Measurements from ENCODE around the gene MAMLD1.

The MAMLD1 gene

GRCh38 chrX:150405576-150405975, 42.5 kb downstream of the MAMLD1 start:
- Histone ChIP-seq H3K9me3 (ENCODE audit: insufficient read depth, low read length) (no peaks in the 10 kb centered on the region), H3K9me2 (replicated peaks; ENCODE audit: insufficient read depth, low read length) (no peaks in the 10 kb centered on the region), H3K4me2 (ENCODE audit: low read depth, low read length, poor library complexity, severe bottlenecking) (no peak overlapping the region), H3K9ac (ENCODE audit: low read length) (no peak overlapping the region), H3F3A (ENCODE audit: insufficient read depth) (no peaks in the 10 kb centered on the region), H3K36me3 (ENCODE audit: low read length) (no peaks in the 10 kb centered on the region), H3K27me3 (ENCODE audit: low read length) (no peaks in the 10 kb centered on the region), H2AFZ (ENCODE audit: low read depth, low read length, severe bottlenecking) (no peak overlapping the region), H3K79me2 (ENCODE audit: insufficient read depth, low read length) (no peaks in the 10 kb centered on the region), H4K20me1 (ENCODE audit: low read depth, low read length) (no peaks in the 10 kb centered on the region), H3K27ac (ENCODE audit: low read depth, low read length) (no peak overlapping the region), H3K4me3 (ENCODE audit: insufficient read depth, low read length, poor library complexity, severe bottlenecking) (no peak overlapping the region)
- TF ChIP-seq CTCF (IDR thresholded peaks at IDR 0.05; ENCODE audit: insufficient read depth, low read length, poor library complexity, severe bottlenecking) (no peak), EZH2phosphoT487 (conservative IDR thresholded peaks at IDR 0.05; ENCODE audit: low read length) (no peak)

GRCh38 chrX:150406596-150406995, 43.5 kb downstream of the MAMLD1 start:
- no peaks in the 10 kb centered on the region for H3K9me3 ChIP-seq (ENCODE audit: insufficient read depth, low read length)
- H2AFZ ChIP-seq (ENCODE audit: low read depth, low read length, severe bottlenecking): no peak overlapping the region
- no peak overlapping the region for H3K27ac ChIP-seq (ENCODE audit: low read depth, low read length)
- H3K9ac ChIP-seq (ENCODE audit: low read length): no peak overlapping the region
- H3K36me3 ChIP-seq (ENCODE audit: low read length): no peaks in the 10 kb centered on the region
- H3K9me2 ChIP-seq (replicated peaks; ENCODE audit: insufficient read depth, low read length): no peaks in the 10 kb centered on the region
- no peak overlapping the region for H3K4me2 ChIP-seq (ENCODE audit: low read depth, low read length, poor library complexity, severe bottlenecking)
- no peaks in the 10 kb centered on the region for H3F3A ChIP-seq (ENCODE audit: insufficient read depth)
- no peak overlapping the region for H3K4me3 ChIP-seq (ENCODE audit: insufficient read depth, low read length, poor library complexity, severe bottlenecking)
- no peaks in the 10 kb centered on the region for H3K27me3 ChIP-seq (ENCODE audit: low read length)
- H4K20me1 ChIP-seq (ENCODE audit: low read depth, low read length): no peaks in the 10 kb centered on the region
- TF ChIP-seq CTCF (IDR thresholded peaks at IDR 0.05; ENCODE audit: insufficient read depth, low read length, poor library complexity, severe bottlenecking) (no peak), EZH2phosphoT487 (conservative IDR thresholded peaks at IDR 0.05; ENCODE audit: low read length) (no peak)
- no peaks in the 10 kb centered on the region for H3K79me2 ChIP-seq (ENCODE audit: insufficient read depth, low read length)

- Histone ChIP-seq H3K9ac (ENCODE audit: low read length) (no peak overlapping the region), H3K9me3 (ENCODE audit: insufficient read depth, low read length) (no peaks in the 10 kb centered on the region), H3K27ac (ENCODE audit: low read depth, low read length) (no peak overlapping the region), H2AFZ (ENCODE audit: low read depth, low read length, severe bottlenecking) (no peak overlapping the region), H3F3A (ENCODE audit: insufficient read depth) (no peaks in the 10 kb centered on the region), H3K4me2 (ENCODE audit: low read depth, low read length, poor library complexity, severe bottlenecking) (no peak overlapping the region), H3K27me3 (ENCODE audit: low read length) (no peaks in the 10 kb centered on the region), H4K20me1 (ENCODE audit: low read depth, low read length) (no peaks in the 10 kb centered on the region), H3K4me3 (ENCODE audit: insufficient read depth, low read length, poor library complexity, severe bottlenecking) (no peak overlapping the region), H3K9me2 (replicated peaks; ENCODE audit: insufficient read depth, low read length) (no peaks in the 10 kb centered on the region), H3K36me3 (ENCODE audit: low read length) (no peaks in the 10 kb centered on the region), H3K79me2 (ENCODE audit: insufficient read depth, low read length) (no peaks in the 10 kb centered on the region)
- TF ChIP-seq CTCF (IDR thresholded peaks at IDR 0.05; ENCODE audit: insufficient read depth, low read length, poor library complexity, severe bottlenecking) (no peak), EZH2phosphoT487 (conservative IDR thresholded peaks at IDR 0.05; ENCODE audit: low read length) (no peak)
These were observed 44.9 kb downstream of the MAMLD1 start for GRCh38 chrX:150408007-150408406.

Measured in SU-DHL-6 (cell line).